GM18907 (cell line): ENCODE data around the gene GSPT1.
"Not testable (repeated sequence)": the region's sequence is repeated elsewhere in the genome, so short reads cannot be mapped to it uniquely, and the experiment has no call there.

Experiments
- ATAC-seq: cut with Tn5 transposase; IDR thresholded peaks from one replicate; pipeline ENCODE4 v1.9.1; 2021; ENCODE audit warnings: mild to moderate bottlenecking, moderate library complexity; ENCODE audit not compliant: unreplicated experiment

The GSPT1 gene

GRCh38 chr16:11915644-11916523 is at the start of gene GSPT1:
GSPT1 (minus strand) TSS chr16:11915956; CDS start chr16:11915720, 236 bp downstream.
- peak; percentile 86 for ATAC-seq

- peak; percentile 81 for ATAC-seq
Observed at GRCh38 chr16:11964761-11965551, 49.2 kb upstream of the GSPT1 start, which contains the start of gene TNFRSF17. TNFRSF17 (plus strand) TSS chr16:11965210; CDS start chr16:11965325, 115 bp downstream.

GRCh38 chr16:11963706-11964105 is 48.0 kb upstream of the GSPT1 start:
- ATAC-seq = no peak

GRCh38 chr16:11962978-11963377 is 47.2 kb upstream of the GSPT1 start:
- not testable (repeated sequence) for ATAC-seq

GRCh38 chr16:11962457-11962856 is 46.7 kb upstream of the GSPT1 start:
- not testable (repeated sequence) for ATAC-seq

- no peak for ATAC-seq
Observed at GRCh38 chr16:11957591-11958395, 42.0 kb upstream of the GSPT1 start.

GRCh38 chr16:11956558-11956957 is 40.8 kb upstream of the GSPT1 start:
- no peak for ATAC-seq

GRCh38 chr16:11955713-11956123 is 40.0 kb upstream of the GSPT1 start:
- ATAC-seq = no peak

- not testable (repeated sequence) for ATAC-seq
Observed at GRCh38 chr16:11953576-11953975, 37.8 kb upstream of the GSPT1 start.

- ATAC-seq = no peak
Observed at GRCh38 chr16:11950388-11950787, 34.6 kb upstream of the GSPT1 start.

GRCh38 chr16:11949527-11949926 is 33.8 kb upstream of the GSPT1 start:
- ATAC-seq = peak; percentile 73

GRCh38 chr16:11948819-11949218 is 33.1 kb upstream of the GSPT1 start:
- ATAC-seq = no peak

GRCh38 chr16:11946433-11946832 is 30.7 kb upstream of the GSPT1 start:
- no peak for ATAC-seq

- ATAC-seq = not testable (repeated sequence)
Observed at GRCh38 chr16:11941945-11942344, 26.2 kb upstream of the GSPT1 start, which contains the start of gene NPIPB2. NPIPB2 (minus strand) TSS chr16:11942045; CDS start chr16:11942045, 0 bp downstream.

GRCh38 chr16:11927350-11927749 is 11.6 kb upstream of the GSPT1 start:
- not testable (repeated sequence) for ATAC-seq

- ATAC-seq = not testable (repeated sequence)
Observed at GRCh38 chr16:11924046-11924445, 8.3 kb upstream of the GSPT1 start.

GRCh38 chr16:11916524-11917285 is 949 bp upstream of the GSPT1 start:
- ATAC-seq = no peak

- peak; percentile 40 for ATAC-seq
Observed at GRCh38 chr16:11915114-11915643, 577 bp downstream of the GSPT1 start.

GRCh38 chr16:11914210-11915113 is 1.3 kb downstream of the GSPT1 start:
- peak; percentile 8 for ATAC-seq
